Keratinocyte (primary cell): ENCODE data around the gene ANKRD44.

Experiments
- EZH2 ChIP-seq: IDR thresholded peaks from one replicate; pipeline ENCODE4 v1.6.1; 2012; ENCODE audit warnings: inconsistent platforms, mild to moderate bottlenecking, low read length, moderate library complexity
- TF ChIP-seq, protein P1 (sequence below), 3 experiments: IDR thresholded peaks in 1 of 3; conservative IDR thresholded peaks in 1 of 3; optimal IDR thresholded peaks in 1 of 3; 2 replicates in 2 of 3; 3 replicates in 1 of 3; pipeline versions ENCODE3 to v1.5.1; 2011; ENCODE audit warnings: low read length in 3 of 3, mild to moderate bottlenecking in 3 of 3, moderate library complexity in 2 of 3, control low read depth in 1 of 3, inconsistent platforms in 1 of 3; ENCODE audit not compliant: insufficient read depth in 2 of 3; ENCODE audit errors: extremely low read depth in 1 of 3

DNA sequence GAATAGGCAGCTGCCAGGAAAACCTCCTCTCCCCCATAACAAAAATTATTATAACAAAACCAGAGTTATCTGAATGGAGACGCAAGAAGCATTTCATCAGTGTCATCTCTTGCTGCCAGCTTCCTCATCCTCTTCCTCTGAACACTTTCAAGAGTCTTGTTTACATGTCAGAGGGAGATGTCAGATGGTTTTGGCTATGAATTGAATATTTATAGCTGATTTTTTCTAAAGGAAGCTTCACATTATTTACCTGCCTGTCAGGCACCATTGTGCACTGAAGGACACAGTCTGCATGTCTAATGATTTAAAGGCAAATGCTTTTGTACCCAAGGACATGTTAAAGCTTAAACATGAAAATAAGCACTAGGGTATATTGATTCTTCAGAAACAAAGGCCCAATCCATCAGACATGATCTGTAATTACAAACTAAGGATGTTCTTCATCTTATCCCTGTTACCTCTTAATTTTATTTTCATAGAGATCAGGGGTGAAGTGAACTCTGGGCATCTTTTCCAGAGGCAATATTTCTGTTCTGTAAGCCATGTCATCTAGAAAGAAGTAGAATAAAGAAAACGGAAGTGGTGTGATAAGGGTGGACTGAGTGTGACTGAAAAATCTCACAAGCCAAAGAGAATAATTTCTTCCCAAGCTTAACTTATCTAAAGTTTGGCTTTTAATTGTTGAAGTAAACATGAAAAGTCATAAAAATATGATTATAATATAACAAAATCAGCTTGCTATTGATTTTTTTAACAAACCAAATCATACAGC is 168.7 kb downstream of the ANKRD44 start:
- TF ChIP-seq, protein P1, sequence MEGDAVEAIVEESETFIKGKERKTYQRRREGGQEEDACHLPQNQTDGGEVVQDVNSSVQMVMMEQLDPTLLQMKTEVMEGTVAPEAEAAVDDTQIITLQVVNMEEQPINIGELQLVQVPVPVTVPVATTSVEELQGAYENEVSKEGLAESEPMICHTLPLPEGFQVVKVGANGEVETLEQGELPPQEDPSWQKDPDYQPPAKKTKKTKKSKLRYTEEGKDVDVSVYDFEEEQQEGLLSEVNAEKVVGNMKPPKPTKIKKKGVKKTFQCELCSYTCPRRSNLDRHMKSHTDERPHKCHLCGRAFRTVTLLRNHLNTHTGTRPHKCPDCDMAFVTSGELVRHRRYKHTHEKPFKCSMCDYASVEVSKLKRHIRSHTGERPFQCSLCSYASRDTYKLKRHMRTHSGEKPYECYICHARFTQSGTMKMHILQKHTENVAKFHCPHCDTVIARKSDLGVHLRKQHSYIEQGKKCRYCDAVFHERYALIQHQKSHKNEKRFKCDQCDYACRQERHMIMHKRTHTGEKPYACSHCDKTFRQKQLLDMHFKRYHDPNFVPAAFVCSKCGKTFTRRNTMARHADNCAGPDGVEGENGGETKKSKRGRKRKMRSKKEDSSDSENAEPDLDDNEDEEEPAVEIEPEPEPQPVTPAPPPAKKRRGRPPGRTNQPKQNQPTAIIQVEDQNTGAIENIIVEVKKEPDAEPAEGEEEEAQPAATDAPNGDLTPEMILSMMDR (optimal IDR thresholded peaks at IDR 0.05 in 1 of 3, IDR thresholded peaks at IDR 0.05 in 1 of 3, conservative IDR thresholded peaks at IDR 0.05 in 1 of 3; ENCODE audit: extremely low read depth in 1 of 3, insufficient read depth in 2 of 3, low read length in 3 of 3) = no peak
- TF ChIP-seq EZH2 = no peak
